ENCODE data around the gene LMOD1.

- TF ChIP-seq CTCF (IDR thresholded peaks at IDR 0.05) = no peak
- no peak for TF ChIP-seq EZH2 (IDR thresholded peaks at IDR 0.05; ENCODE audit: borderline replicate concordance, insufficient read depth, low read depth, low read length, poor library complexity, severe bottlenecking)
Measured at GRCh38 chr1:201985355-201985754, 39.0 kb upstream of the LMOD1 start.

All from B cell (primary cell).